HCT116 (cell line): ENCODE measurements around the gene WTAP. TPM values are rescaled to one million over a fixed set of nuclear protein-coding genes. Genes with fewer than 3 reads are reported as not detected.

Experiments used
- ATAC-seq: fragments of 200-7000 bp; cut with Tn5 transposase; 2 replicates; pipeline ENCODE4 v1.9.1; 2020; ENCODE audit warnings: mild to moderate bottlenecking, moderate library complexity
- BruUV-seq: library from RNA; stranded (reverse); fragments of 400-500 nt; replicated peaks from 2 replicates; lab custom pipeline; 2021; lab: Mats Ljungman, UMichigan
- CTCF ChIA-PET: fragments of 300-600 bp; sonication (Branson Sonifier 250); formaldehyde crosslinking; loops from one replicate; lab custom pipeline; 2021; ENCODE audit warnings: antibody characterized with exemption; lab: Charles Lee
- POLR2A ChIA-PET: fragments of 300-600, 350-600 bp; sonication (Branson Sonifier 250); formaldehyde crosslinking; loops from one replicate; lab custom pipeline; 2021; ENCODE audit warnings: antibody characterized with exemption; lab: Charles Lee
- RAD21 ChIA-PET, 2 experiments: fragments of 300-600 bp; sonication (Branson Sonifier 250); formaldehyde crosslinking; loops; one replicate each; lab custom pipeline; 2023; ENCODE audit warnings: low total read pairs in 2 of 2; ENCODE audit not compliant: uncharacterized antibody in 2 of 2, unreplicated experiment in 2 of 2, low non-redundant PET in 1 of 2; lab: Charles Lee
- DNase-seq: peaks from one replicate; pipeline ENCODE4 v3.0.0-alpha.2; 2010; ENCODE audit warnings: low read depth, low spot score
- H2AFZ ChIP-seq: fragments of 200-600 bp; shearing (Covaris generic), sonication (generic); 2 replicates; pipeline ENCODE4 v1.6.1; 2017; ENCODE audit warnings: low read depth, mixed run types, mixed read lengths, antibody characterized with exemption, low read length; ENCODE audit not compliant: poor library complexity, severe bottlenecking
- H3K27ac ChIP-seq: 2 replicates; pipeline ENCODE4 v1.5.1; 2012; ENCODE audit warnings: low read depth, low read length
- H3K27me3 ChIP-seq: fragments of 200-600 bp; sonication (generic); 2 replicates; pipeline ENCODE4 v1.6.1; 2016; ENCODE audit warnings: mixed run types, low read length, mixed read lengths; ENCODE audit not compliant: insufficient read depth
- H3K36me3 ChIP-seq, 2 experiments: fragments of 200-500 bp in 1 of 2; fragments of 200-600 bp in 1 of 2; sonication (Bioruptor generic) in 1 of 2; sonication (generic) in 1 of 2; 2 replicates each; pipeline versions ENCODE4 v1.5.1 to v1.6.1; 2014 to 2016; ENCODE audit warnings: low read length in 2 of 2, inconsistent platforms in 1 of 2, mixed read lengths in 1 of 2, mixed run types in 1 of 2; ENCODE audit not compliant: insufficient read depth in 2 of 2, control insufficient read depth in 1 of 2
- H3K4me1 ChIP-seq, 2 experiments: fragments of 200-600 bp in 1 of 2; sonication (generic) in 1 of 2; 2 replicates each; pipeline versions ENCODE4 v1.5.1 to v1.6.1; 2012 to 2017; ENCODE audit warnings: low read length in 2 of 2, inconsistent platforms in 1 of 2, mild to moderate bottlenecking in 1 of 2, mixed read lengths in 1 of 2, mixed run types in 1 of 2, moderate library complexity in 1 of 2; ENCODE audit not compliant: insufficient read depth in 2 of 2, control insufficient read depth in 1 of 2
- H3K4me2 ChIP-seq: fragments of 200-600 bp; sonication (generic); 2 replicates; pipeline ENCODE4 v1.6.1; 2017; ENCODE audit warnings: mixed run types, low read length, mixed read lengths
- H3K4me3 ChIP-seq, 2 experiments: fragments of 200-600 bp in 1 of 2; sonication (generic) in 1 of 2; replicated peaks in 1 of 2; 2 replicates each; pipeline ENCODE4 v1.5.1; 2011 to 2016; ENCODE audit warnings: low read length in 2 of 2, control low read depth in 1 of 2, low read depth in 1 of 2, mild to moderate bottlenecking in 1 of 2, mixed read lengths in 1 of 2, mixed run types in 1 of 2
- H3K79me2 ChIP-seq: fragments of 200-600 bp; sonication (generic); 2 replicates; pipeline ENCODE4 v1.6.1; 2017; ENCODE audit warnings: mild to moderate bottlenecking, mixed run types, low read length, moderate library complexity, mixed read lengths; ENCODE audit not compliant: insufficient read depth
- H3K9ac ChIP-seq: fragments of 200-600 bp; sonication (generic); 2 replicates; pipeline ENCODE4 v1.6.1; 2016; ENCODE audit warnings: low read length, mixed read lengths
- H3K9me2 ChIP-seq: fragments of 200-600 bp; sonication (generic), shearing (Covaris generic); 2 replicates; pipeline ENCODE4 v1.6.1; 2017; ENCODE audit warnings: mixed run types, mild to moderate bottlenecking, moderate library complexity; ENCODE audit not compliant: insufficient read depth
- H3K9me3 ChIP-seq, 2 experiments: fragments of 200-500 bp in 1 of 2; fragments of 200-600 bp in 1 of 2; sonication (Bioruptor generic) in 1 of 2; sonication (generic) in 1 of 2; 2 replicates each; pipeline ENCODE4 v1.6.1; 2014 to 2017; ENCODE audit warnings: low read length in 2 of 2, mixed read lengths in 2 of 2, inconsistent platforms in 1 of 2, low read depth in 1 of 2, mild to moderate bottlenecking in 1 of 2, mixed run types in 1 of 2, moderate library complexity in 1 of 2; ENCODE audit not compliant: control insufficient read depth in 1 of 2, insufficient read depth in 1 of 2
- H4K20me1 ChIP-seq: fragments of 200-600 bp; sonication (generic), shearing (Covaris generic); 2 replicates; pipeline ENCODE4 v1.6.1; 2017; ENCODE audit warnings: mixed run types, mild to moderate bottlenecking, moderate library complexity; ENCODE audit not compliant: insufficient read depth
- ATF3 ChIP-seq: IDR thresholded peaks from 2 replicates; pipeline ENCODE4 v1.6.1; 2012
- CBX3 ChIP-seq: IDR thresholded peaks from 2 replicates; pipeline ENCODE4 v1.6.1; 2012; ENCODE audit warnings: low read depth
- CEBPB ChIP-seq: IDR thresholded peaks from 2 replicates; pipeline ENCODE4 v1.6.1; 2012; ENCODE audit warnings: low read depth
- EGR1 ChIP-seq: IDR thresholded peaks from 2 replicates; pipeline ENCODE4 v1.6.1; 2012; ENCODE audit warnings: low read depth
- ELF1 ChIP-seq: IDR thresholded peaks from 2 replicates; pipeline ENCODE4 v1.6.1; 2012; ENCODE audit warnings: low read depth, borderline replicate concordance
- EZH2 ChIP-seq: fragments of 200-600 bp; sonication (generic); IDR thresholded peaks from 2 replicates; pipeline ENCODE4 v1.6.1; 2017; ENCODE audit warnings: antibody characterized with exemption, mixed run types
- EZH2phosphoT487 ChIP-seq: fragments of 200-600 bp; IDR thresholded peaks from 2 replicates; pipeline ENCODE4 v1.6.1; 2018; ENCODE audit warnings: antibody characterized with exemption, borderline replicate concordance
- FOSL1 ChIP-seq: IDR thresholded peaks from 2 replicates; pipeline ENCODE4 v1.6.1; 2012; ENCODE audit warnings: low read depth
- JUND ChIP-seq: IDR thresholded peaks from 2 replicates; pipeline ENCODE4 v1.6.1; 2012
- POLR2A ChIP-seq: IDR thresholded peaks from 2 replicates; pipeline ENCODE4 v1.7.0; 2011; ENCODE audit warnings: borderline replicate concordance; ENCODE audit not compliant: insufficient read depth, insufficient read length; ENCODE audit errors: extremely low read depth
- POLR2AphosphoS5 ChIP-seq: IDR thresholded peaks from 2 replicates; pipeline ENCODE4 v1.6.1; 2011; ENCODE audit warnings: mild to moderate bottlenecking, low read depth, low read length, moderate library complexity
- RAD21 ChIP-seq: IDR thresholded peaks from 2 replicates; pipeline ENCODE4 v1.6.1; 2012; ENCODE audit warnings: low read depth, mild to moderate bottlenecking
- SP1 ChIP-seq: IDR thresholded peaks from 2 replicates; pipeline ENCODE4 v1.6.1; 2012; ENCODE audit warnings: low read depth
- SRF ChIP-seq: IDR thresholded peaks from 2 replicates; pipeline ENCODE4 v1.6.1; 2012; ENCODE audit warnings: low read depth
- TCF7L2 ChIP-seq: IDR thresholded peaks from 2 replicates; pipeline ENCODE4 v1.7.0; 2011; ENCODE audit warnings: borderline replicate concordance, inconsistent platforms; ENCODE audit not compliant: insufficient read depth, insufficient read length; ENCODE audit errors: extremely low read depth
- YY1 ChIP-seq: IDR thresholded peaks from 2 replicates; pipeline ENCODE4 v1.6.1; 2011; ENCODE audit warnings: low read length, low read depth, moderate library complexity, mild to moderate bottlenecking; ENCODE audit not compliant: insufficient replicate concordance; ENCODE audit errors: extremely low read depth
- ZFX ChIP-seq: fragments of 450-650 bp; IDR thresholded peaks from 2 replicates; pipeline ENCODE4 v1.6.1; 2017
- ZNF274 ChIP-seq: fragments of 200-500 bp; sonication (Bioruptor generic); IDR thresholded peaks from 2 replicates; pipeline ENCODE4 v1.6.1; 2014; ENCODE audit warnings: mild to moderate bottlenecking, low read depth, low read length, inconsistent platforms
- intact Hi-C: fragments of 100-400 bp; cut with micrococcal nuclease; formaldehyde crosslinking; loops from 2 replicates; pipeline ENCODE4 v1.10.0; 2022
- total RNA-seq: library from RNA; stranded (reverse); gene quantifications from one replicate; pipeline ENCODE4 v1.2.1, GENCODE V29; 2021; ENCODE audit not compliant: unreplicated experiment
- TF ChIP-seq, protein P1 (sequence below): IDR thresholded peaks from 2 replicates; pipeline ENCODE4 v1.6.1; 2012
- TF ChIP-seq, protein P2 (sequence below), 3 experiments: fragments of 200-600 bp in 1 of 3; sonication (generic) in 1 of 3; IDR thresholded peaks in 2 of 3; conservative IDR thresholded peaks in 1 of 3; 2 replicates each; pipeline ENCODE4 v1.5.1; 2012 to 2017; ENCODE audit warnings: low read depth in 2 of 3, low read length in 2 of 3, antibody characterized with exemption in 1 of 3, borderline replicate concordance in 1 of 3, control low read depth in 1 of 3, mild to moderate bottlenecking in 1 of 3, mixed read lengths in 1 of 3, mixed run types in 1 of 3, moderate library complexity in 1 of 3; ENCODE audit not compliant: insufficient read depth in 1 of 3

Gene WTAP
- total RNA-seq, 1 experiment from 2014 or later = 88.6 TPM

GRCh38 chr6:159686040-159686439 is 41.3 kb upstream of the WTAP start:
- Histone ChIP-seq H3K36me3 (peaks cover 23 to 35% of the 10 kb centered on the region in 2 experiments), H3K9me3 (no peaks in the 10 kb centered on the region)

GRCh38 chr6:159686703-159687102 is 40.6 kb upstream of the WTAP start:
- H3K9me2 ChIP-seq = no peaks in the 10 kb centered on the region
- DNase-seq (no peak), ATAC-seq (no peak)
- no peak overlapping the region for H3K27ac ChIP-seq
- peaks cover 6 to 9% of the 10 kb centered on the region in 2 experiments for H3K4me1 ChIP-seq
- BruUV-seq = no TSS peak
- intact Hi-C loops = no loop called here
- ChIA-PET RAD21 (no interaction called here), CTCF (no interaction called here), POLR2A (no interaction called here)
- no peak overlapping the region for H3K9ac ChIP-seq
- H3K9me3 ChIP-seq = no peaks in the 10 kb centered on the region
- H4K20me1 ChIP-seq = no peaks in the 10 kb centered on the region
- H2AFZ ChIP-seq = no peak overlapping the region
- H3K36me3 ChIP-seq = peaks cover 22 to 35% of the 10 kb centered on the region in 2 experiments
- H3K4me2 ChIP-seq = no peak overlapping the region
- H3K79me2 ChIP-seq = peaks cover 55% of the 10 kb centered on the region
- H3K4me3 ChIP-seq = no peak overlapping the region
- no peaks in the 10 kb centered on the region for H3K27me3 ChIP-seq
- TF ChIP-seq, protein P1, sequence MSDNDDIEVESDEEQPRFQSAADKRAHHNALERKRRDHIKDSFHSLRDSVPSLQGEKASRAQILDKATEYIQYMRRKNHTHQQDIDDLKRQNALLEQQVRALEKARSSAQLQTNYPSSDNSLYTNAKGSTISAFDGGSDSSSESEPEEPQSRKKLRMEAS = no peak
- TF ChIP-seq TCF7L2 = no peak
- no peak for TF ChIP-seq CEBPB
- TF ChIP-seq EGR1 = no peak
- TF ChIP-seq CBX3 = no peak
- TF ChIP-seq, protein P2, sequence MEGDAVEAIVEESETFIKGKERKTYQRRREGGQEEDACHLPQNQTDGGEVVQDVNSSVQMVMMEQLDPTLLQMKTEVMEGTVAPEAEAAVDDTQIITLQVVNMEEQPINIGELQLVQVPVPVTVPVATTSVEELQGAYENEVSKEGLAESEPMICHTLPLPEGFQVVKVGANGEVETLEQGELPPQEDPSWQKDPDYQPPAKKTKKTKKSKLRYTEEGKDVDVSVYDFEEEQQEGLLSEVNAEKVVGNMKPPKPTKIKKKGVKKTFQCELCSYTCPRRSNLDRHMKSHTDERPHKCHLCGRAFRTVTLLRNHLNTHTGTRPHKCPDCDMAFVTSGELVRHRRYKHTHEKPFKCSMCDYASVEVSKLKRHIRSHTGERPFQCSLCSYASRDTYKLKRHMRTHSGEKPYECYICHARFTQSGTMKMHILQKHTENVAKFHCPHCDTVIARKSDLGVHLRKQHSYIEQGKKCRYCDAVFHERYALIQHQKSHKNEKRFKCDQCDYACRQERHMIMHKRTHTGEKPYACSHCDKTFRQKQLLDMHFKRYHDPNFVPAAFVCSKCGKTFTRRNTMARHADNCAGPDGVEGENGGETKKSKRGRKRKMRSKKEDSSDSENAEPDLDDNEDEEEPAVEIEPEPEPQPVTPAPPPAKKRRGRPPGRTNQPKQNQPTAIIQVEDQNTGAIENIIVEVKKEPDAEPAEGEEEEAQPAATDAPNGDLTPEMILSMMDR (IDR thresholded peaks at IDR 0.05 in 2 of 3, conservative IDR thresholded peaks at IDR 0.05 in 1 of 3; ENCODE audit: borderline replicate concordance in 1 of 3, insufficient read depth in 1 of 3, low read depth in 2 of 3, low read length in 2 of 3) = no peak
- no peak for TF ChIP-seq EZH2phosphoT487
- no peak for TF ChIP-seq ELF1
- TF ChIP-seq POLR2A = no peak
- TF ChIP-seq RAD21 = no peak
- TF ChIP-seq EZH2 = no peak
- TF ChIP-seq SRF = no peak
- TF ChIP-seq YY1 = no peak
- TF ChIP-seq JUND = no peak
- no peak for TF ChIP-seq POLR2AphosphoS5
- TF ChIP-seq ZFX = no peak
- TF ChIP-seq ATF3 = no peak

More at GRCh38 chr6:159686040-159686439, 41.3 kb upstream of the WTAP start:
- ChIA-PET CTCF (no interaction called here), POLR2A (interaction anchor here (1.4 kb wide), 1 partner anchor 41 kb away, joined by 4 read pairs; the partner anchor contains the start of gene WTAP), RAD21 (no interaction called here)
- Histone ChIP-seq H2AFZ (no peak overlapping the region), H3K79me2 (peaks cover 49% of the 10 kb centered on the region), H3K27me3 (no peaks in the 10 kb centered on the region), H4K20me1 (no peaks in the 10 kb centered on the region), H3K4me3 (no peak overlapping the region), H3K27ac (no peak overlapping the region), H3K4me1 (peaks cover 2 to 3% of the 10 kb centered on the region in 2 experiments), H3K9me2 (no peaks in the 10 kb centered on the region), H3K4me2 (no peak overlapping the region), H3K9ac (no peak overlapping the region)
- ATAC-seq (no peak), DNase-seq (no peak)
- TF ChIP-seq ZFX (no peak), FOSL1 (no peak), ATF3 (no peak), POLR2A (no peak), SP1 (no peak), POLR2AphosphoS5 (no peak), ZNF274 (no peak), EZH2 (no peak), SRF (no peak)
- intact Hi-C loops = no loop called here
- no TSS peak for BruUV-seq
